B cell (primary cell): ENCODE measurements around the gene LRRC4B. TPM values are rescaled to one million over a fixed set of nuclear protein-coding genes. Genes with fewer than 3 reads are reported as not detected.

Experiments used
- ATAC-seq: fragments of 200-7000 bp; cut with Tn5 transposase; one replicate; pipeline ENCODE4 v1.10.0; 2021; ENCODE audit warnings: low read depth, mild to moderate bottlenecking, moderate number of reproducible peaks, moderate library complexity
- CTCF ChIA-PET: fragments of 350-600 bp; sonication (Branson Sonifier 250); formaldehyde crosslinking; loops from one replicate; lab custom pipeline; 2021; ENCODE audit warnings: antibody characterized with exemption, inconsistent platforms; lab: Charles Lee
- POLR2A ChIA-PET: fragments of 350-600 bp; sonication (Branson Sonifier 250); formaldehyde crosslinking; loops from one replicate; lab custom pipeline; 2021; ENCODE audit warnings: antibody characterized with exemption; lab: Charles Lee
- DNase-seq: peaks from one replicate; pipeline ENCODE4 v3.0.0; 2013
- H2AFZ ChIP-seq: 2 replicates; pipeline ENCODE4 v1.6.1; 2012; ENCODE audit warnings: mild to moderate bottlenecking, low read depth, low read length; ENCODE audit not compliant: insufficient read depth, poor library complexity, severe bottlenecking
- H3K27ac ChIP-seq, 2 donors: 1 replicate in 1 of 2; 2 replicates in 1 of 2; pipeline ENCODE4 v1.5.1; 2012 to 2013; ENCODE audit warnings: low read length in 2 of 2, mild to moderate bottlenecking in 2 of 2, moderate library complexity in 1 of 2
- H3K27me3 ChIP-seq, 4 experiments: fragments of 200-600 bp in 1 of 4; sonication (generic) in 1 of 4; replicated peaks in 1 of 4; 1 replicate in 2 of 4; 2 replicates in 2 of 4; pipeline versions ENCODE4 v1.6.1 to v1.7.0; 2013 to 2016; ENCODE audit warnings: low read length in 3 of 4, mild to moderate bottlenecking in 2 of 4, mixed read lengths in 1 of 4, moderate library complexity in 1 of 4; ENCODE audit not compliant: insufficient read depth in 4 of 4, control insufficient read depth in 3 of 4; ENCODE audit errors: control extremely low read depth in 1 of 4
- H3K36me3 ChIP-seq, 2 experiments: replicated peaks in 1 of 2; 1 replicate in 1 of 2; 2 replicates in 1 of 2; pipeline versions ENCODE4 v1.6.1 to v1.7.1; 2013; ENCODE audit warnings: low read length in 1 of 2; ENCODE audit not compliant: insufficient read depth in 2 of 2, control insufficient read depth in 1 of 2; ENCODE audit errors: control extremely low read depth in 1 of 2, extremely low read depth in 1 of 2
- H3K4me1 ChIP-seq, 2 donors: fragments of 200-600 bp in 1 of 2; sonication (generic) in 1 of 2; 1 replicate in 1 of 2; 2 replicates in 1 of 2; pipeline versions ENCODE4 v1.5.1 to v1.6.1; 2013 to 2017; ENCODE audit warnings: low read length in 2 of 2; ENCODE audit not compliant: control insufficient read depth in 2 of 2, insufficient read depth in 2 of 2
- H3K4me2 ChIP-seq: replicated peaks from 2 replicates; pipeline ENCODE3; 2012; ENCODE audit warnings: mild to moderate bottlenecking, low read depth, low read length; ENCODE audit not compliant: poor library complexity, severe bottlenecking
- H3K4me3 ChIP-seq, 5 experiments: fragments of 200-600 bp in 1 of 5; sonication (generic) in 1 of 5; 1 replicate in 3 of 5; 2 replicates in 2 of 5; pipeline versions ENCODE4 v1.5.1 to v1.7.0; 2011 to 2016; ENCODE audit warnings: low read length in 4 of 5, mild to moderate bottlenecking in 4 of 5, low read depth in 2 of 5, control low read depth in 1 of 5, moderate library complexity in 1 of 5; ENCODE audit not compliant: insufficient read depth in 1 of 5; ENCODE audit errors: control extremely low read depth in 1 of 5, extremely low read depth in 1 of 5
- H3K79me2 ChIP-seq: fragments of 200-600 bp; sonication (generic); one replicate; pipeline ENCODE4 v1.6.0; 2016; ENCODE audit warnings: low read length; ENCODE audit not compliant: control insufficient read depth, insufficient read depth
- H3K9ac ChIP-seq: fragments of 200-600 bp; sonication (generic); 2 replicates; pipeline ENCODE4 v1.6.1; 2017; ENCODE audit warnings: mild to moderate bottlenecking, low read length, moderate library complexity
- H3K9me3 ChIP-seq, 3 donors: one replicate each; pipeline versions ENCODE4 v1.6.1 to v1.7.1; 2013; ENCODE audit warnings: low read length in 2 of 3; ENCODE audit not compliant: control insufficient read depth in 2 of 3, insufficient read depth in 1 of 3; ENCODE audit errors: control extremely low read depth in 1 of 3
- H4K20me1 ChIP-seq: 2 replicates; pipeline ENCODE4 v1.6.0; 2012; ENCODE audit warnings: mild to moderate bottlenecking, low read length; ENCODE audit not compliant: insufficient read depth, control insufficient read depth, poor library complexity, severe bottlenecking
- H3K27ac Mint-ChIP-seq: one replicate; pipeline ENCODE4 v1.8.0; 2021; ENCODE audit warnings: mixed read lengths
- H3K27me3 Mint-ChIP-seq: one replicate; pipeline ENCODE4 v1.8.0; 2021; ENCODE audit warnings: mixed read lengths
- H3K4me1 Mint-ChIP-seq: one replicate; pipeline ENCODE4 v1.8.0; 2021; ENCODE audit warnings: mixed read lengths
- H3K4me3 Mint-ChIP-seq: one replicate; pipeline ENCODE4 v1.8.0; 2021; ENCODE audit warnings: mixed read lengths
- H3K9me3 Mint-ChIP-seq: one replicate; pipeline ENCODE4 v1.8.0; 2022; ENCODE audit warnings: mixed read lengths; ENCODE audit not compliant: insufficient read depth
- EZH2 ChIP-seq: IDR thresholded peaks from 2 replicates; pipeline ENCODE4 v1.6.1; 2012; ENCODE audit warnings: borderline replicate concordance, low read depth, mild to moderate bottlenecking, moderate library complexity, low read length; ENCODE audit not compliant: insufficient read depth, poor library complexity, severe bottlenecking
- WGBS: methylation state at CpG from one replicate; pipeline ENCODE4 v1.1.5; 2013; ENCODE audit warnings: missing lambda C conversion rate; ENCODE audit not compliant: insufficient coverage; 5-methylcytosine and 5-hydroxymethylcytosine counted together
- intact Hi-C: fragments of 100-400 bp; cut with micrococcal nuclease; formaldehyde crosslinking; loops from one replicate; pipeline ENCODE4 v1.10.0; 2022
- polyA plus RNA-seq: library from polyadenylated mRNA; depleted of rRNA; stranded (reverse); fragments of >200 nt; gene quantifications from 2 replicates; pipeline ENCODE4 v1.2.3, GENCODE V29; 2012
- total RNA-seq, 2 donors: library from RNA; stranded (reverse); fragments of 120-200 nt in 1 of 2; gene quantifications; 1 replicate in 1 of 2; 2 replicates in 1 of 2; pipeline versions ENCODE4 v1.2.3 to v1.2.4, GENCODE V29; 2013 to 2022
- TF ChIP-seq, protein P1 (sequence below): fragments of 200-600 bp; IDR thresholded peaks from one replicate; pipeline ENCODE4 v1.8.0; 2022; ENCODE audit warnings: antibody characterized with exemption, mild to moderate bottlenecking

LRRC4B gene
- total and polyA plus RNA-seq, 2 donors (not counting 1 experiment from before 2014, with no cell fraction given), result 0.03 TPM; not detected in 1

DNA sequence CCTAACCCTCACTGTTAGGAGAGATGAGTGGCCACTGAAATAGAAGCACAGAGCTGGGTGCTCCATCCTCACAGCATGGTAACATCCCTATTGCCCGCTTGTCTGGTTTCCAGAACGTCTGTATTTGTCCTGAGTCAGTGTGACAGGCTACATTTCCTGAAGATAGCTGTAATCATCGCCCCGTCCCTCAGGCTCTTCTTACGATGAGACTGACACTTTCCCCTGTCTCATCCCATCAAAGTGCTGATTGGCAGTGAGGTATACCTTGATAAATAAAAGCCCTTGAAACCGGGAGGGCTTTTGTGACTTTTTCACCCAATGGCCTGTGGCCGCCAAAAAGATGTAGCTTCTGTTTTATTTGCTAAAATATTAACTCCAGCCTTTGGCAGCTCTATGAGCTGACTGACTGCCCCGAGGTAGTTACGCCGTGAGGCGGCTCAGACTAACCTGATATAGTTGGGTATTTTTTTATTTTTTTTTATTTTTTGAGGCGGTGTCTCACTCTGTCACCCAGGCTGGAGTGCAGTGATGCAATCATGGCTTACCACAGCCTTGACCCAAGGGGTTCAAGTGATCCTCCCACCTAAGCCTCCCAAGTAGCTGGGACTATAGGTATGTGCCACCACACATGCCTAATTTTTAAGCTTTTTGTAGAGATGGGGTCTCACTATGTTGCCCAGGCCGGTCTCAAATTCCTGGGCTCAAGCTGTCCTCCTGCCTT is 5.7 kb upstream of the LRRC4B start:
- DNase-seq (no peak), ATAC-seq (no peak)
- Mint-ChIP-seq H3K27ac (no peak overlapping the region), H3K9me3 (no peaks in the 10 kb centered on the region), H3K27me3 (peaks cover 24% of the 10 kb centered on the region), H3K4me1 (no peaks in the 10 kb centered on the region), H3K4me3 (no peak overlapping the region)
- intact Hi-C loops, result no loop called here
- whole genome bisulfite sequencing, result 81% methylated on average over 7 of the region's 13 CpGs
- ChIA-PET CTCF (no interaction called here), POLR2A (no interaction called here)
- H3K27ac ChIP-seq, result no peak overlapping the region
- no peaks in the 10 kb centered on the region for H3K36me3 ChIP-seq
- H3K4me1 ChIP-seq, result no peaks in the 10 kb centered on the region
- no peak overlapping the region for H3K4me3 ChIP-seq
- H3K27me3 ChIP-seq, result peaks cover 0 to 10% (median 0%) of the 10 kb centered on the region in 4 experiments
- no peak overlapping the region for H3K4me2 ChIP-seq
- H2AFZ ChIP-seq, result no peak overlapping the region
- no peaks in the 10 kb centered on the region for H3K79me2 ChIP-seq
- no peaks in the 10 kb centered on the region for H4K20me1 ChIP-seq
- TF ChIP-seq EZH2, result no peak
- TF ChIP-seq, protein P1, sequence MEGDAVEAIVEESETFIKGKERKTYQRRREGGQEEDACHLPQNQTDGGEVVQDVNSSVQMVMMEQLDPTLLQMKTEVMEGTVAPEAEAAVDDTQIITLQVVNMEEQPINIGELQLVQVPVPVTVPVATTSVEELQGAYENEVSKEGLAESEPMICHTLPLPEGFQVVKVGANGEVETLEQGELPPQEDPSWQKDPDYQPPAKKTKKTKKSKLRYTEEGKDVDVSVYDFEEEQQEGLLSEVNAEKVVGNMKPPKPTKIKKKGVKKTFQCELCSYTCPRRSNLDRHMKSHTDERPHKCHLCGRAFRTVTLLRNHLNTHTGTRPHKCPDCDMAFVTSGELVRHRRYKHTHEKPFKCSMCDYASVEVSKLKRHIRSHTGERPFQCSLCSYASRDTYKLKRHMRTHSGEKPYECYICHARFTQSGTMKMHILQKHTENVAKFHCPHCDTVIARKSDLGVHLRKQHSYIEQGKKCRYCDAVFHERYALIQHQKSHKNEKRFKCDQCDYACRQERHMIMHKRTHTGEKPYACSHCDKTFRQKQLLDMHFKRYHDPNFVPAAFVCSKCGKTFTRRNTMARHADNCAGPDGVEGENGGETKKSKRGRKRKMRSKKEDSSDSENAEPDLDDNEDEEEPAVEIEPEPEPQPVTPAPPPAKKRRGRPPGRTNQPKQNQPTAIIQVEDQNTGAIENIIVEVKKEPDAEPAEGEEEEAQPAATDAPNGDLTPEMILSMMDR, result no peak
- H3K9ac ChIP-seq, result no peak overlapping the region
- H3K9me3 ChIP-seq, result peaks cover 0 to 6% (median 0%) of the 10 kb centered on the region in 3 donors

DNA sequence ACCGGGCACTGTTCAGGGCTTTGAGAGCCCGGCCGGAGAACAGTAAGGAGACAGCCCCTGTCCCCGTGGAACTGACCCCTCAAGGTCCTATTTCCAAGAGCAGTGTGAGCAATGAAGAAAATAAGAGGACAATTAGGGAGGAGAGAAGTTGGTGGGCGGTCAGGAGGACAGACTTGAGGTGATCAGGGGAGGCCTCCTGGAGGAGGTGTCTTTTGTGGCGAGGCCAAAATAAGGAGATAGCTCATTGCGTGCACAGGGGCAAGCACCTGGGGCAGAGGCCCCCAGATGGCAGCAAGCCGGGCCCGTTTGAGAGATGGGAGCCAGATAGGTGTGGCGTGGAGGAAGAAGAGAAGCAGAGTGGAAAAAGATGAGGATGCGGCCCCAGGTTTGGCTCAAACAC is 2.8 kb upstream of the LRRC4B start:
- no peak overlapping the region for H3K4me2 ChIP-seq
- Mint-ChIP-seq H3K27me3 (peaks cover 28% of the 10 kb centered on the region), H3K27ac (no peak overlapping the region), H3K9me3 (no peaks in the 10 kb centered on the region), H3K4me1 (peaks cover 6% of the 10 kb centered on the region), H3K4me3 (no peak overlapping the region)
- peaks cover 0 to 26% (median 9%) of the 10 kb centered on the region in 4 experiments for H3K27me3 ChIP-seq
- H4K20me1 ChIP-seq, result no peaks in the 10 kb centered on the region
- DNase-seq (no peak), ATAC-seq (no peak)
- H3K9me3 ChIP-seq, result peaks cover 0 to 10% (median 0%) of the 10 kb centered on the region in 3 donors
- H3K79me2 ChIP-seq, result no peaks in the 10 kb centered on the region
- no peaks in the 10 kb centered on the region for H3K36me3 ChIP-seq
- TF ChIP-seq, protein P1, result no peak
- no peak for TF ChIP-seq EZH2
- intact Hi-C loops, result no loop called here
- no peak overlapping the region for H2AFZ ChIP-seq
- no peak overlapping the region for H3K9ac ChIP-seq
- 92% methylated on average over 7 of the region's 11 CpGs for WGBS
- no peak overlapping the region for H3K4me3 ChIP-seq
- ChIA-PET CTCF (no interaction called here), POLR2A (no interaction called here)
- H3K27ac ChIP-seq, result no peak overlapping the region
- peaks cover 15% of the 10 kb centered on the region in 2 donors for H3K4me1 ChIP-seq
